GM23338 (cell line): ENCODE data around the gene NPHS2. TPM values are rescaled to one million over a fixed set of nuclear protein-coding genes. Genes with fewer than 3 reads are reported as not detected.
A peak's percentile ranks its signal among the peaks of the same experiment; 100 is the strongest.

Experiments
- ATAC-seq: fragments of 200-7000 bp; cut with Tn5 transposase; 3 replicates; pipeline ENCODE4 v1.9.1; 2020
- DNase-seq: peaks from one replicate; pipeline ENCODE4 v3.0.0-alpha.2; 2015; ENCODE audit warnings: low spot score
- H2AFZ ChIP-seq: fragments of 200-600 bp; sonication (generic); 2 replicates; pipeline ENCODE4 v1.8.0; 2016; ENCODE audit warnings: antibody characterized with exemption, mild to moderate bottlenecking, moderate library complexity
- H3F3A ChIP-seq: fragments of 200-600 bp; sonication (generic); replicated peaks from 2 replicates; pipeline ENCODE4 v1.8.0; 2017; ENCODE audit warnings: antibody characterized with exemption, mixed run types, low read depth
- H3K27ac ChIP-seq: fragments of 200-600 bp; sonication (generic); 2 replicates; pipeline ENCODE4 v1.6.1; 2016; ENCODE audit warnings: low read depth
- H3K27me3 ChIP-seq: fragments of 200-600 bp; sonication (generic); 2 replicates; pipeline ENCODE4 v1.8.0; 2016; ENCODE audit warnings: mild to moderate bottlenecking, mixed run types, moderate library complexity; ENCODE audit not compliant: insufficient read depth
- H3K36me3 ChIP-seq: fragments of 200-600 bp; sonication (generic); 2 replicates; pipeline ENCODE4 v1.8.0; 2016; ENCODE audit warnings: mild to moderate bottlenecking; ENCODE audit not compliant: insufficient read depth
- H3K4me1 ChIP-seq: fragments of 200-600 bp; sonication (generic); 2 replicates; pipeline ENCODE4 v1.8.0; 2016; ENCODE audit warnings: mild to moderate bottlenecking, moderate library complexity; ENCODE audit not compliant: insufficient read depth
- H3K4me2 ChIP-seq: fragments of 200-600 bp; sonication (generic); 2 replicates; pipeline ENCODE4 v1.7.1; 2017; ENCODE audit warnings: mixed run types
- H3K4me3 ChIP-seq: fragments of 200-600 bp; sonication (generic); 2 replicates; pipeline ENCODE4 v1.6.1; 2016; ENCODE audit warnings: mixed run types
- H3K79me2 ChIP-seq: fragments of 200-600 bp; sonication (generic); replicated peaks from 2 replicates; pipeline ENCODE4 v1.8.0; 2017; ENCODE audit warnings: mild to moderate bottlenecking; ENCODE audit not compliant: insufficient read depth
- H3K9me2 ChIP-seq: fragments of 200-600 bp; sonication (generic); 2 replicates; pipeline ENCODE4 v1.8.0; 2017; ENCODE audit not compliant: insufficient read depth
- H4K20me1 ChIP-seq: fragments of 200-600 bp; sonication (generic); replicated peaks from 2 replicates; pipeline ENCODE4 v1.8.0; 2017; ENCODE audit warnings: mild to moderate bottlenecking; ENCODE audit not compliant: insufficient read depth
- H3K27ac Mint-ChIP-seq: 2 replicates; pipeline ENCODE4 v1.8.0; 2020; ENCODE audit warnings: inconsistent platforms, mild to moderate bottlenecking, moderate library complexity, mixed read lengths
- H3K27me3 Mint-ChIP-seq: 3 replicates; pipeline ENCODE4 v1.8.0; 2022; ENCODE audit warnings: low read depth, mild to moderate bottlenecking, moderate library complexity, mixed read lengths, inconsistent platforms; ENCODE audit not compliant: insufficient read depth, poor library complexity
- H3K36me3 Mint-ChIP-seq: 3 replicates; pipeline ENCODE4 v1.8.0; 2021; ENCODE audit warnings: low read depth, mild to moderate bottlenecking, inconsistent platforms, moderate library complexity, mixed read lengths
- H3K4me1 Mint-ChIP-seq: 3 replicates; pipeline ENCODE4 v1.8.0; 2020; ENCODE audit warnings: mild to moderate bottlenecking, inconsistent platforms, mixed read lengths
- H3K4me3 Mint-ChIP-seq: 3 replicates; pipeline ENCODE4 v1.8.0; 2021; ENCODE audit warnings: moderate library complexity, mild to moderate bottlenecking, inconsistent platforms, mixed read lengths
- H3K9me3 Mint-ChIP-seq: 3 replicates; pipeline ENCODE4 v1.8.0; 2020; ENCODE audit warnings: moderate library complexity, mild to moderate bottlenecking, inconsistent platforms, mixed read lengths
- ETS1 ChIP-seq: IDR thresholded peaks from 2 replicates; pipeline ENCODE4 v1.6.1; 2016; ENCODE audit warnings: antibody characterized with exemption
- POLR2AphosphoS5 ChIP-seq: IDR thresholded peaks from 2 replicates; pipeline ENCODE4 v1.6.1; 2016; ENCODE audit warnings: antibody characterized with exemption, low read depth
- ZNF114 ChIP-seq: fragments of 250-450 bp; sonication (Bioruptor Pico); IDR thresholded peaks from 2 replicates; pipeline ENCODE4 v1.5.0; 2020; ENCODE audit warnings: mild to moderate bottlenecking, moderate library complexity
- polyA plus RNA-seq: library from polyadenylated mRNA; unstranded; fragments of >200 nt; fragmentation: Nextera tagmentation; extraction: Ambion mirVana; gene quantifications from 2 replicates; pipeline ENCODE4 v1.2.1, GENCODE V29; 2016
- total RNA-seq: library from RNA; depleted of rRNA; stranded (reverse); fragments of >200 nt; shearing (Covaris generic); gene quantifications from 2 replicates; pipeline ENCODE4 v1.2.3, GENCODE V29; 2014
- TF ChIP-seq, protein P1 (sequence below), 2 experiments: fragments of 200-600 bp in 1 of 2; sonication (generic) in 1 of 2; conservative IDR thresholded peaks; 2 replicates each; pipeline versions ENCODE4 v1.5.1 to v1.6.1; 2016 to 2017; ENCODE audit warnings: antibody characterized with exemption in 2 of 2, low read depth in 2 of 2, mild to moderate bottlenecking in 2 of 2, moderate library complexity in 1 of 2
- TF ChIP-seq, protein P2 (sequence below): fragments of 250-450 bp; sonication (Bioruptor Pico); IDR thresholded peaks from 2 replicates; pipeline ENCODE4 v1.5.0; 2020; ENCODE audit warnings: mild to moderate bottlenecking, moderate library complexity

Gene NPHS2
- total and polyA plus RNA-seq, 2 experiments from 2014 or later, result not detected

DNA sequence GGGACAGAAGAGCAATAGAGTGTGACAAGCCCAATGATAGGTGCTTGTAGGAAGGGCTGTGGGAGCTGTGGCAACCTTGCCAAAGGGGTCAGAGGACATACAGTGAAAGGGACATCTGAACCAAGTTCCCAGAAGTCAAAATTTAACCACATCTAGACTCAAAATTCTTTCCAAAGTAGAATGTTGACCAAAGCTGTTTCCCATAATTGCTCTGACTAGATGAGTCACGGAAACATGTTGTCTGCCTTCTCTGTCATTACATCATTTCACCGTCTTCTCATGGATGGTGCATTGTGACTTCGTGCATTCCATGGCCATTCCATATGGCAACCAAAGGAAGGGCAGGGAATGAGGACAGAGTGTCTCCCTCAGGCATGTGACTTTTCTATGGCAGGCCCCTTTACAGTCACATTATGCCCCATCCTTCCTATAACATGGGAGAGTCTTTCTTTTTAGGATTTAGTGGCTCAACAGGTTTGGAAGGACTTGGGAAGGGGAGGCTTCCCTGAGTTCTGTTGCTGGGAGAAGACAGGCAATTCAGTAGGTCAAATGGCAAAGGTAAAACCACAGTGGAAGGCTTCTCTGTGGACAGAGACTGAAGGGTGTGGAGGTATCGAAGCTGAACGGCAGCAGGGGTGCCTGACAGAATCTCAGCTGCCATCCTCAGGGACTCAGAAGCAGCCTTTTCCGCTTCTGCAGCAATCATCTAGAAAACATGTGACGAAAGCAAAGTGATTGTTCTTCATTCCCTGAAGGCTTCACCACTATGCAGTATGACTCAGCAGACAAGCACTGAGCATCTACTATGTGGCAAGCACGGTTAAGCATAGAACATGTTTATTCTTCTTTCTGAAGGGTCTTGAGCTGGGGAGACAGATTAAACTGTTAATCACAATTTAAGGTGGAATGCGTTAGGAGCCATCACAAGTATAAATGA, 24.7 kb downstream of the NPHS2 start (continued):
- TF ChIP-seq, protein P1, sequence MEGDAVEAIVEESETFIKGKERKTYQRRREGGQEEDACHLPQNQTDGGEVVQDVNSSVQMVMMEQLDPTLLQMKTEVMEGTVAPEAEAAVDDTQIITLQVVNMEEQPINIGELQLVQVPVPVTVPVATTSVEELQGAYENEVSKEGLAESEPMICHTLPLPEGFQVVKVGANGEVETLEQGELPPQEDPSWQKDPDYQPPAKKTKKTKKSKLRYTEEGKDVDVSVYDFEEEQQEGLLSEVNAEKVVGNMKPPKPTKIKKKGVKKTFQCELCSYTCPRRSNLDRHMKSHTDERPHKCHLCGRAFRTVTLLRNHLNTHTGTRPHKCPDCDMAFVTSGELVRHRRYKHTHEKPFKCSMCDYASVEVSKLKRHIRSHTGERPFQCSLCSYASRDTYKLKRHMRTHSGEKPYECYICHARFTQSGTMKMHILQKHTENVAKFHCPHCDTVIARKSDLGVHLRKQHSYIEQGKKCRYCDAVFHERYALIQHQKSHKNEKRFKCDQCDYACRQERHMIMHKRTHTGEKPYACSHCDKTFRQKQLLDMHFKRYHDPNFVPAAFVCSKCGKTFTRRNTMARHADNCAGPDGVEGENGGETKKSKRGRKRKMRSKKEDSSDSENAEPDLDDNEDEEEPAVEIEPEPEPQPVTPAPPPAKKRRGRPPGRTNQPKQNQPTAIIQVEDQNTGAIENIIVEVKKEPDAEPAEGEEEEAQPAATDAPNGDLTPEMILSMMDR (conservative IDR thresholded peaks at IDR 0.05; ENCODE audit: low read depth in 2 of 2), result no peak

GRCh38 chr1:179549368-179549700, 26.4 kb downstream of the NPHS2 start:
- no peak overlapping the region for H3K4me2 ChIP-seq
- TF ChIP-seq POLR2AphosphoS5 (no peak), ZNF114 (CRISPR knock-in tag) (no peak)
- Mint-ChIP-seq H3K4me1 (peaks cover 6% of the 10 kb centered on the region; the same call in 2 of the 3 replicates), H3K9me3 (no peaks in the 10 kb centered on the region), H3K36me3 (no peaks in the 10 kb centered on the region), H3K27me3 (peaks cover 3% of the 10 kb centered on the region), H3K4me3 (no peak overlapping the region), H3K27ac (no peak overlapping the region)
- DNase-seq, result no peak
- H3K36me3 ChIP-seq, result no peaks in the 10 kb centered on the region
- no peak for ATAC-seq
- no peaks in the 10 kb centered on the region for H3K27me3 ChIP-seq
- H2AFZ ChIP-seq, result 0 out of 2 replicates have a peak overlapping the region, but pooled peaks have one; percentile 18
- no peaks in the 10 kb centered on the region for H4K20me1 ChIP-seq
- no peaks in the 10 kb centered on the region for H3K79me2 ChIP-seq
- no peaks in the 10 kb centered on the region for H3F3A ChIP-seq
- no peaks in the 10 kb centered on the region for H3K4me1 ChIP-seq
- no peak overlapping the region for H3K4me3 ChIP-seq
- no peak overlapping the region for H3K27ac ChIP-seq
- no peaks in the 10 kb centered on the region; the same call in 1 of the 2 replicates for H3K9me2 ChIP-seq

DNA sequence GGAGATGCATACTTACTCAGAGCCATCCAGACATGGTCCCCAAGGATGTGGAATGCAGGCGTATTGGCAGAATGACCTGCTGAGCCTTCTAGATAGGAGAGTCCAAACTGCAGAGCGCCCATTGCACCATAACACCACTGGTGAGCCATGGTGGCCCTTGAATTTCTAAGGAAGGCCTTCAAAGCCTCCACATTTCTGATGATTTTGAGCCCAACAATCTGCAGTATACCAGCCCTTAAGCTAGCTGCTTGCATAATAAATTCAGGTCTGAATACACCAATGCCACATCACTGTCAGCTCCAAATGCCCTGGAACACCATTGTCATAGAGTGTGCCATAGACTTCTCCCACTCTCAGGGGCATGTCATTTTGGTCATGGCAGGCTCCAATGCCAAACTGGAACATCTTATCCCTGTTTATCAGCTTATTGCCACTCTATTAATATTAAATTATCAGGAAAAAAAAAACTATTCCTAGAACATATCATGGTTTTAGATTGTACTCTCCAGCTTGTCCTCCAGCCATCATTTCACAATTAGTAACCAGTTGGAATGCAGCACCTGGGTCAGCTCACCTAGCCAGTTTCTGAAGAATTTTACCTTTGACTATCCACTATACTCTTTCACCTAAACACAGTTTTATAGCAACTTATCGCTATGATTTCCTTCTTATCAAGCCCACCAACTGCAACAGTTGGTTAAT, 26.9 kb downstream of the NPHS2 start:
- Mint-ChIP-seq H3K4me3 (no peak overlapping the region), H3K27me3 (peaks cover 3% of the 10 kb centered on the region), H3K27ac (no peak overlapping the region), H3K9me3 (no peaks in the 10 kb centered on the region), H3K36me3 (no peaks in the 10 kb centered on the region), H3K4me1 (peaks cover 6% of the 10 kb centered on the region; the same call in 2 of the 3 replicates)
- H3K36me3 ChIP-seq, result no peaks in the 10 kb centered on the region
- no peak for ATAC-seq
- DNase-seq, result no peak
- no peaks in the 10 kb centered on the region for H3K4me1 ChIP-seq
- no peak overlapping the region for H3K4me2 ChIP-seq
- H3K27me3 ChIP-seq, result no peaks in the 10 kb centered on the region
- no peaks in the 10 kb centered on the region for H3K79me2 ChIP-seq
- H3K9me2 ChIP-seq, result no peaks in the 10 kb centered on the region; the same call in 1 of the 2 replicates
- no peak overlapping the region for H3K4me3 ChIP-seq
- no peak overlapping the region for H3K27ac ChIP-seq
- no peaks in the 10 kb centered on the region for H3F3A ChIP-seq
- no peaks in the 10 kb centered on the region for H4K20me1 ChIP-seq
- no peak overlapping the region for H2AFZ ChIP-seq
- TF ChIP-seq ETS1, result no peak
- TF ChIP-seq, protein P2, sequence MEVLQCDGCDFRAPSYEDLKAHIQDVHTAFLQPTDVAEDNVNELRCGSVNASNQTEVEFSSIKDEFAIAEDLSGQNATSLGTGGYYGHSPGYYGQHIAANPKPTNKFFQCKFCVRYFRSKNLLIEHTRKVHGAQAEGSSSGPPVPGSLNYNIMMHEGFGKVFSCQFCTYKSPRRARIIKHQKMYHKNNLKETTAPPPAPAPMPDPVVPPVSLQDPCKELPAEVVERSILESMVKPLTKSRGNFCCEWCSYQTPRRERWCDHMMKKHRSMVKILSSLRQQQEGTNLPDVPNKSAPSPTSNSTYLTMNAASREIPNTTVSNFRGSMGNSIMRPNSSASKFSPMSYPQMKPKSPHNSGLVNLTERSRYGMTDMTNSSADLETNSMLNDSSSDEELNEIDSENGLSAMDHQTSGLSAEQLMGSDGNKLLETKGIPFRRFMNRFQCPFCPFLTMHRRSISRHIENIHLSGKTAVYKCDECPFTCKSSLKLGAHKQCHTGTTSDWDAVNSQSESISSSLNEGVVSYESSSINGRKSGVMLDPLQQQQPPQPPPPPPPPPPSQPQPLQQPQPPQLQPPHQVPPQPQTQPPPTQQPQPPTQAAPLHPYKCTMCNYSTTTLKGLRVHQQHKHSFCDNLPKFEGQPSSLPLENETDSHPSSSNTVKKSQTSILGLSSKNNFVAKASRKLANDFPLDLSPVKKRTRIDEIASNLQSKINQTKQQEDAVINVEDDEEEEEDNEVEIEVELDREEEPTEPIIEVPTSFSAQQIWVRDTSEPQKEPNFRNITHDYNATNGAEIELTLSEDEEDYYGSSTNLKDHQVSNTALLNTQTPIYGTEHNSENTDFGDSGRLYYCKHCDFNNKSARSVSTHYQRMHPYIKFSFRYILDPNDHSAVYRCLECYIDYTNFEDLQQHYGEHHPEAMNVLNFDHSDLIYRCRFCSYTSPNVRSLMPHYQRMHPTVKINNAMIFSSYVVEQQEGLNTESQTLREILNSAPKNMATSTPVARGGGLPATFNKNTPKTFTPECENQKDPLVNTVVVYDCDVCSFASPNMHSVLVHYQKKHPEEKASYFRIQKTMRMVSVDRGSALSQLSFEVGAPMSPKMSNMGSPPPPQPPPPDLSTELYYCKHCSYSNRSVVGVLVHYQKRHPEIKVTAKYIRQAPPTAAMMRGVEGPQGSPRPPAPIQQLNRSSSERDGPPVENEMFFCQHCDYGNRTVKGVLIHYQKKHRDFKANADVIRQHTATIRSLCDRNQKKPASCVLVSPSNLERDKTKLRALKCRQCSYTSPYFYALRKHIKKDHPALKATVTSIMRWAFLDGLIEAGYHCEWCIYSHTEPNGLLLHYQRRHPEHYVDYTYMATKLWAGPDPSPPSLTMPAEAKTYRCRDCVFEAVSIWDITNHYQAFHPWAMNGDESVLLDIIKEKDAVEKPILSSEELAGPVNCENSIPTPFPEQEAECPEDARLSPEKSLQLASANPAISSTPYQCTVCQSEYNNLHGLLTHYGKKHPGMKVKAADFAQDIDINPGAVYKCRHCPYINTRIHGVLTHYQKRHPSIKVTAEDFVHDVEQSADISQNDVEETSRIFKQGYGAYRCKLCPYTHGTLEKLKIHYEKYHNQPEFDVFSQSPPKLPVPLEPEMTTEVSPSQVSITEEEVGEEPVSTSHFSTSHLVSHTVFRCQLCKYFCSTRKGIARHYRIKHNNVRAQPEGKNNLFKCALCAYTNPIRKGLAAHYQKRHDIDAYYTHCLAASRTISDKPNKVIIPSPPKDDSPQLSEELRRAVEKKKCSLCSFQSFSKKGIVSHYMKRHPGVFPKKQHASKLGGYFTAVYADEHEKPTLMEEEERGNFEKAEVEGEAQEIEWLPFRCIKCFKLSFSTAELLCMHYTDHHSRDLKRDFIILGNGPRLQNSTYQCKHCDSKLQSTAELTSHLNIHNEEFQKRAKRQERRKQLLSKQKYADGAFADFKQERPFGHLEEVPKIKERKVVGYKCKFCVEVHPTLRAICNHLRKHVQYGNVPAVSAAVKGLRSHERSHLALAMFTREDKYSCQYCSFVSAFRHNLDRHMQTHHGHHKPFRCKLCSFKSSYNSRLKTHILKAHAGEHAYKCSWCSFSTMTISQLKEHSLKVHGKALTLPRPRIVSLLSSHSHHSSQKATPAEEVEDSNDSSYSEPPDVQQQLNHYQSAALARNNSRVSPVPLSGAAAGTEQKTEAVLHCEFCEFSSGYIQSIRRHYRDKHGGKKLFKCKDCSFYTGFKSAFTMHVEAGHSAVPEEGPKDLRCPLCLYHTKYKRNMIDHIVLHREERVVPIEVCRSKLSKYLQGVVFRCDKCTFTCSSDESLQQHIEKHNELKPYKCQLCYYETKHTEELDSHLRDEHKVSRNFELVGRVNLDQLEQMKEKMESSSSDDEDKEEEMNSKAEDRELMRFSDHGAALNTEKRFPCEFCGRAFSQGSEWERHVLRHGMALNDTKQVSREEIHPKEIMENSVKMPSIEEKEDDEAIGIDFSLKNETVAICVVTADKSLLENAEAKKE, result no peak
